Subcutaneous abdominal adipose tissue (tissue), 5 donors: ENCODE results near the gene SYNGR3.
"Not testable (repeated sequence)": the region's sequence is repeated elsewhere in the genome, so short reads cannot be mapped to it uniquely, and the experiment has no call there.

Source experiments
- H3K27ac ChIP-seq: one replicate; pipeline ENCODE4 v1.7.0; 2013; ENCODE audit warnings: low read depth, mild to moderate bottlenecking, inconsistent platforms, low read length, moderate library complexity
- H3K27me3 ChIP-seq, 5 donors: one replicate each; pipeline ENCODE4 v1.7.0; 2013; ENCODE audit warnings: low read length in 5 of 5, inconsistent platforms in 1 of 5; ENCODE audit not compliant: control insufficient read depth in 5 of 5, insufficient read depth in 4 of 5
- H3K36me3 ChIP-seq, 5 donors: one replicate each; pipeline ENCODE4 v1.7.0; 2013; ENCODE audit warnings: low read length in 5 of 5; ENCODE audit not compliant: control insufficient read depth in 5 of 5, insufficient read depth in 5 of 5
- H3K4me1 ChIP-seq, 5 donors: one replicate each; pipeline ENCODE4 v1.7.0; 2013; ENCODE audit warnings: low read length in 5 of 5, mild to moderate bottlenecking in 3 of 5, moderate library complexity in 1 of 5; ENCODE audit not compliant: control insufficient read depth in 5 of 5, insufficient read depth in 5 of 5
- H3K4me3 ChIP-seq, 5 donors: one replicate each; pipeline ENCODE4 v1.7.0; 2013; ENCODE audit warnings: low read length in 5 of 5, low read depth in 1 of 5
- H3K9ac ChIP-seq, 5 donors: one replicate each; pipeline ENCODE4 v1.7.0; 2013; ENCODE audit warnings: low read length in 5 of 5, mild to moderate bottlenecking in 4 of 5, moderate library complexity in 3 of 5
- H3K9me3 ChIP-seq, 5 donors: one replicate each; pipeline ENCODE4 v1.7.0; 2013; ENCODE audit warnings: low read length in 5 of 5; ENCODE audit not compliant: control insufficient read depth in 5 of 5
- donor health status: healthy.
- donor health status: healthy.
- donor health status: healthy.
- donor health status: healthy.
- donor health status: healthy.

The SYNGR3 gene

DNA sequence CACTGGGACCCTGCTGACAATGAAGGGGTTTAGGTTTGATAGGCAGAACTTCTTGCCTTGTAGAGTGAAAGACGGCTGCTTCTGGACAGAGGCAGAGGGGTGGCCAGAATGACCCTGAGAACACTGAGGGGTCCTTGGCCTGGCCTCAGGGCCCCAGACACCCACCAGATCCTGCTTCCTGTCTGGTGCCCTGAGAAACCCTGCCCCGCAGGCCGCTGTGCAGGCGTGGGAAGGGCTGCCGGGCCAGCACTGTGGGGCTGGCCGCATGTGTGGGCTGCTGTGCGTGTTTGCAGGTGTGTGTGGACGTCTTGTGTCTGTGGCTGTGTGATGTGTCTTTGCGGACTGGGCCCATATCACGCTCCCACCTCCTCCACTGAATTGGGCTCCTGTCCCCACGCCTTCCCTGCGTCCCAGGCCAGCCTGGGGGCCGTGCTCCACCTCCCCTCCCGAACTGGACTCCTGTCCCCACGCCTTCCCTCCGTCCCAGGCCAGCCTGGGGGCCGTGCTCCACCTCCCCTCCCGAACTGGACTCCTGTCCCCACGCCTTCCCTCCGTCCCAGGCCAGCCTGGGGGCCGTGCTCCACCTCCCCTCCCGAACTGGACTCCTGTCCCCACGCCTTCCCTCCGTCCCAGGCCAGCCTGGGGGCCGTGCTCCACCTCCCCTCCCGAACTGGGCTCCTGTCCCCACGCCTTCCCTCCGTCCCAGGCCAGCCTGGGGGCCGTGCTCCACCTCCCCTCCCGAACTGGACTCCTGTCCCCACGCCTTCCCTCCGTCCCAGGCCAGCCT is 44.3 kb downstream of the SYNGR3 start:
- H3K9ac ChIP-seq, result peak overlapping the region; percentile 51 to 76 (median 59)
- H3K27me3 ChIP-seq, H3K9me3 ChIP-seq: not testable (repeated sequence)
- H3K36me3 ChIP-seq, result peaks cover 0 to 23% (median 19%) of the 10 kb centered on the region in 5 donors
- peak overlapping the region; percentile 86 for H3K27ac ChIP-seq
- peak overlapping the region; percentile 53 to 70 (median 62) for H3K4me3 ChIP-seq
- H3K4me1 ChIP-seq, result peaks cover 2 to 93% (median 79%) of the 10 kb centered on the region in 5 donors

DNA sequence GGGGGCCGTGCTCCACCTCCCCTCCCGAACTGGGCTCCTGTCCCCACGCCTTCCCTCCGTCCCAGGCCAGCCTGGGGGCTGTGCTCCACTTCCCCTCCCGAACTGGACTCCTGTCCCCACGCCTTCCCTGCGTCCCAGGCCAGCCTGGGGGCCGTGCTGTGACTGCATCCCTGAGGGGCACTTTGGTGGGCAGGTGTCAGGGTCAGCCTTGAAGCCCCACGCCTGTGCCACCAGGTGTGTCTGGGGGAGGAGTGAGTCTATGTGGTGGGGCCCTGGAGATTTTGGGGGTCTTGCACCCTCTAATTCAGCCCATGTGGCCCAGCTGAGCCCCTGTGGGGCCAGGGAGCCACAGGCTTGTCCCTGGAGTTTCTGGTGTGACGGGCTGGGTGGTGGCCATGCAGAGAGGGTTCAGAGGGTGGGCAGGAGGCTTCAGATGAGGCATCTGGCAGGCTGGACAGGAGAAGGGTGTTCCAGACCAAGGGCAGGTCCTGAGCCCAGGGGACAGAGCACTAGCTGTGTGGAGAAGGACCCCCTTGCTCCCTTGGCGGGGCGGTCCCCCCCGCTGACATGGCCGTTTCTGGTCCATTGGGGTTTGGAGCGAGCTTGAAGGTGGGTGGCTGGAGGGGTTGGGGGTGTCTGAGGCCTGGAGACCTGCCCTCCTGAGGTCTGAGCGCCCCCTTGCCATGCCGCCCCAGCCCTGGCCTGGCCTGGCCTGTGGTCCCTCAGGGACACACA is 45.1 kb downstream of the SYNGR3 start:
- no peaks in the 10 kb centered on the region for H3K9me3 ChIP-seq
- H3K9ac ChIP-seq, result peak overlapping the region in 4 of 5 donors; percentile 8 to 66 (median 32)
- peak overlapping the region; percentile 70 for H3K27ac ChIP-seq
- peak overlapping the region in 4 of 5 donors; percentile 38 to 59 (median 59) for H3K4me3 ChIP-seq
- no peaks in the 10 kb centered on the region for H3K27me3 ChIP-seq
- H3K4me1 ChIP-seq, result peaks cover 4 to 93% (median 81%) of the 10 kb centered on the region in 5 donors
- H3K36me3 ChIP-seq, result peaks cover 0 to 19% (median 15%) of the 10 kb centered on the region in 5 donors

- H3K4me1 ChIP-seq, result peaks cover 4 to 94% (median 88%) of the 10 kb centered on the region in 5 donors
- H3K9ac ChIP-seq, result peak overlapping the region in 3 of 5 donors; percentile 52 to 66 (median 52)
- H3K9me3 ChIP-seq, result no peaks in the 10 kb centered on the region
- H3K4me3 ChIP-seq, result peak overlapping the region in 4 of 5 donors; percentile 38 to 59 (median 59)
- no peaks in the 10 kb centered on the region for H3K27me3 ChIP-seq
- H3K36me3 ChIP-seq, result peaks cover 0 to 16% (median 13%) of the 10 kb centered on the region in 5 donors
- H3K27ac ChIP-seq, result peak overlapping the region; percentile 70
These were observed 45.8 kb downstream of the SYNGR3 start for GRCh38 chr16:2035431-2036199.

DNA sequence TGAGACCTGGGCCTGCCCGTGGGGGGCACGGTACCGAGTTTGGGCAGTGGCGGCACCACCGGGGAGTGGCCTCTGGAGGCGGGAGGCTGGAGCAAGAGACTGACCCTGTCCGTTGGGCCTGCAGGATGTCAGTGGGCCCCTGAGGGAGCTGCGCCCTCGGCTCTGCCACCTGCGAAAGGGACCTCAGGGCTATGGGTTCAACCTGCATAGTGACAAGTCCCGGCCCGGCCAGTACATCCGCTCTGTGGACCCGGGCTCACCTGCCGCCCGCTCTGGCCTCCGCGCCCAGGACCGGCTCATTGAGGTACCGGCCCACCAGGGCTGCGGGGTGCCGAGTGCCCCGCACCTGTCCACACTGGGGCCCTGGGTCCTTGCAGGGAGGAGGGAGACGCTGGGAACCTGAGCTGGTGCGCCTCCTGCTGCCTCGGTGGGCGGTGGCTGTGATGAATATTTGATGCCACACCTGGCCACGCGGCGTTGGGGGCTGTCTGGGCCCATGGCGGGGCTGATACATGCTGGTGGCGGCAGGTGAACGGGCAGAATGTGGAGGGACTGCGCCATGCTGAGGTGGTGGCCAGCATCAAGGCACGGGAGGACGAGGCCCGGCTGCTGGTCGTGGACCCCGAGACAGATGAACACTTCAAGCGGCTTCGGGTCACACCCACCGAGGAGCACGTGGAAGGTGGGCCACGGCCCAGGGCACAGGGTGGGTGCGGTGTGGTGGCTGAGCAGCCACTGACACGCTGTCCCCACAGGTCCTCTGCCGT is 46.6 kb downstream of the SYNGR3 start:
- Histone ChIP-seq H3K27ac (peak overlapping the region; percentile 70), H3K27me3 (no peaks in the 10 kb centered on the region), H3K36me3 (peaks cover 0 to 17% (median 13%) of the 10 kb centered on the region in 5 donors), H3K9me3 (no peaks in the 10 kb centered on the region), H3K4me3 (peak overlapping the region in 4 of 5 donors; percentile 38 to 59 (median 59)), H3K9ac (peak overlapping the region in 3 of 5 donors; percentile 2 to 52 (median 52)), H3K4me1 (peaks cover 4 to 94% (median 88%) of the 10 kb centered on the region in 5 donors)

DNA sequence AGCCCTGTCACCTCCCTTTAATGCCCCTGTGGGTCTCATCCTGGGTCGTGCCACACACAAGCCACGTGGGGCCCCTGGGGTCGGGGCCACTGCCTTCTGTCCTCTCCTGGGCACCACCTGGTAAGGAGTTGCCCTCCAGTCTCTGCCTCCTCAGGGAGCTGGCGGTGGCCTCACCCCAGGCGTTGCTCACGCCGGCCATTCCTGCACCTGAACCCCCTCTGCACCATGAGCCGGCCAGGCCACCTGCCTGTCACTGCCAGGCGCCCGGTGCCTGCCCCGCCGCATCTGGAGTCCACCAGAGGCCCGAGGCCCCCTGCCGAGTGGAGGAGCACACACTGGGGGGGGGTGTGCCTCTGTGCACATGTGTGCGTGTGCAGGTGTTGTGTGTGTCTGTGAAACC is 47.3 kb downstream of the SYNGR3 start:
- Histone ChIP-seq H3K27ac (peak overlapping the region; percentile 70), H3K9me3 (no peaks in the 10 kb centered on the region), H3K36me3 (peaks cover 0 to 17% (median 13%) of the 10 kb centered on the region in 5 donors), H3K27me3 (no peaks in the 10 kb centered on the region), H3K4me1 (peaks cover 4 to 91% (median 86%) of the 10 kb centered on the region in 5 donors), H3K4me3 (peak overlapping the region in 1 of 5 donors; percentile 59), H3K9ac (peak overlapping the region in 1 of 5 donors; percentile 2)

DNA sequence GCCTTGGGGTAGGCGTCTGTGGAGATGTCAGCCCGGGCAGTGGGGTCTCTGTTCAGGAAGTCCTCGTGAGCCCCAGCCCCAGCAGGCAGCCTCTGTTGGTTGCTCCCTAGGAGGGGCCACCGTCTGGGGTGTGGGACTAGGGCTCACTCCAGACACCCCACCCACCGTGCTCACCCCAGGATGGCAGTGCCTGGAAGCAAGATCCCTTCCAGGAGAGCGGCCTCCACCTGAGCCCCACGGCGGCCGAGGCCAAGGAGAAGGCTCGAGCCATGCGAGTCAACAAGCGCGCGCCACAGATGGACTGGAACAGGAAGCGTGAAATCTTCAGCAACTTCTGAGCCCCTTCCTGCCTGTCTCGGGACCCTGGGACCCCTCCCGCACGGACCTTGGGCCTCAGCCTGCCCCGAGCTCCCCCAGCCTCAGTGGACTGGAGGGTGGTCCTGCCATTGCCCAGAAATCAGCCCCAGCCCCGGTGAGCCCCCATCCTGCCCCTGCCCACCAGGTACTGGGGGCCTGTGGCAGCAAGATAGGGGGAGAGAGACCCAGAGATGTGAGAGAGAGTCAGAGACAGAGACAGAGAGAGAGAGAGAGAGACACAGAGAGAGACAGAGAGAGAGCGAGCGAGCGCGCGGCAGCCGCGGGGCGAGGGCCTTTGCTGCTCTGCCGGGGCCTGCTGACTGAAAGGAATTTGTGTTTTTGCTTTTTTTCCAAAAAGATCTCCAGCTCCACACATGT is 48.0 kb downstream of the SYNGR3 start:
- Histone ChIP-seq H3K27ac (no peak overlapping the region), H3K36me3 (peaks cover 0 to 17% (median 13%) of the 10 kb centered on the region in 5 donors), H3K4me1 (peaks cover 4 to 88% (median 79%) of the 10 kb centered on the region in 5 donors), H3K4me3 (no peak overlapping the region), H3K9ac (peak overlapping the region in 2 of 5 donors; percentile 20 to 56), H3K27me3 (no peaks in the 10 kb centered on the region), H3K9me3 (no peaks in the 10 kb centered on the region)

DNA sequence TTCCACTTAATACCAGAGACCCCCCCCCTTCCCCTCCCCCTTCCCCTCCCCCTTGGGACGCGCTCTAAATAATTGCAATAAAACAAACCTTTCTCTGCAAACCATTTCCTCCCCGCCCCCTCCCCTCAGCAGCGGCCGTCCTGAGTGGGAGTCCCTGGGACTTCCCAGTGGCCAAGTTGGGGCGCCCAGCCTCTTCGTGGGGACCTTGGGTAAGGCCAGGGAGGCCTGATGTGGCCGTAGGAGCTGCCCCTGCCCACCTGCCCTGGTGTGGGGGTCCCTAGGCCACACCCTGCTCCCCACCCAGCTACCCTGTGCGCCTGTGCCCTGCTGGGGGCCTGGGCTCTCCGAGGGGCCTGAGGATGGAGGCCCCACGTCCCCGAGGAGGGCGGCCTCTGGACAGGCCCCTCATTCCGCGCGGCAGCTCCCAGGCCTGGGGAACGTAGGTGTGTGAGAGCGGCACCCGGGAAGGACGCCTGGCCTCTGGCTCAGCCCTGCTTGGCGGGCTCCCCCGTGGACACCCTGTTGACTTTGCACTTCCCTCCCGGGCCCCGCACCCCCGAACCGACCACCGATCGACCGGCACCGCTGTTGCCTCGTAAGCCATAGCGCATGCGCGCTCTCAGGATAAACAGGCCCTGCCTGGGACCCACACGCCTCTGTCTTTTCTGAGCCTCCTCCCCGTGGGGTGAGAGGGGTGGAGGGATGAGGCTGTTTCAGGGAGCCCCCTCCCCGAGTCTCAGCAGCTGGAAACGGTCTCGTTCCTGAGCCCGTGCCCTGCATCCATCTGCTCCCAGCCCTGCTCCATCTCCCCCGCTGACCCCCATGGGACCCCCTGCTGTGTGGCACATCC is 48.8 kb downstream of the SYNGR3 start:
- Histone ChIP-seq H3K27ac (peak overlapping the region; percentile 23), H3K36me3 (peaks cover 0 to 17% (median 15%) of the 10 kb centered on the region in 5 donors)

DNA sequence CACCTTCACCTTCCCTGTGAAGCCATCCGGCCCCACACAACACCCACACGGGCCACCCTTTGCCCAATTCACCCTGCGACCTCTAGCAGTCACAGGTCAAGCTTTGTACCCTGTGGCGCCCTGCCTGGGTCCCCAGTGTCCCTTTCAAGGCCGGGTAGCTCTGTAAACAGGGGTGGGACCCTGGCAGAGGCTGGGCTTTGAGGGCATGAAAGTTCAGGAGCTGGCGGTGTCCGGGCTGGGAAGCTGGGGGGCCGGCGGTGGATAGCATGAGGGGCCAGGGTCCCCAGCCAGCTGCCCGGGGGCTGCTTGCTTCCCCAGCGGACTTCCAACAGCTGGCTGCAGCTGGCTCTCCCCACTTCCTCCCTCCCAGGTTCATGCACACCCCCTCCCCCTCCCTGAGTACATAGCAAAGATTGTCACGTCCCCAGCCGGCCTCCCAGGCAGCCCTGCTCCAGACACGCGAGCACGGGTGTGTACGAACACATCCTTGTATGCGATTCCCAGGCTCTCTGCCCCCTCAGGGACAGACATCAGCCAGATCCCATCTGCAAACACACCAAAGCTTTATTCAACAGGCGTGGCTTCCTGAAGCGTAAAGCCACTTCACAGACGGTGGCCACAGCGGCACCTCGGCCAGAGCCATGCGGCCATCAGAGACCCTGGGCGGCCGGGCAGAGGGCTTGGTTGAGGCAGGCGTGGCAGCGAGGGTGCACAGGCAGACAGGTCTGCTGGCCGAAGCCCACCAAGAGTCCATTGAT is 49.7 kb downstream of the SYNGR3 start:
- Histone ChIP-seq H3K27me3 (no peaks in the 10 kb centered on the region), H3K4me1 (peaks cover 4 to 90% (median 80%) of the 10 kb centered on the region in 5 donors), H3K9ac (peak overlapping the region in 1 of 5 donors; percentile 43), H3K27ac (peak overlapping the region; percentile 23), H3K4me3 (peak overlapping the region in 2 of 5 donors; percentile 11 to 14), H3K9me3 (no peaks in the 10 kb centered on the region), H3K36me3 (peaks cover 0 to 17% (median 15%) of the 10 kb centered on the region in 5 donors)

More for the DNA sequence above, 48.8 kb downstream of the SYNGR3 start:
- H3K4me1 ChIP-seq, result peaks cover 4 to 87% (median 78%) of the 10 kb centered on the region in 5 donors
- H3K9ac ChIP-seq, result peak overlapping the region in 1 of 5 donors; percentile 43
- H3K27me3 ChIP-seq, result no peaks in the 10 kb centered on the region
- H3K4me3 ChIP-seq, result peak overlapping the region in 1 of 5 donors; percentile 3
- no peaks in the 10 kb centered on the region for H3K9me3 ChIP-seq
